ENCODE data around the gene CACNA2D3. TPM values are rescaled to one million over a fixed set of nuclear protein-coding genes. Genes with fewer than 3 reads are reported as not detected.
A peak's percentile ranks its signal among the peaks of the same experiment; 100 is the strongest.

The CACNA2D3 gene
- total and polyA plus RNA-seq, 4 donors = 14.1 to 34.5 (median 33.4) TPM

- WGBS (ENCODE audit: insufficient coverage) = 100% methylated on average over 2 of the region's 2 CpGs
- Histone ChIP-seq H3K4me1 (ENCODE audit: control insufficient read depth, insufficient read depth, low read length) (no peaks in the 10 kb centered on the region), H3K36me3 (ENCODE audit: control insufficient read depth, insufficient read depth, low read length) (no peaks in the 10 kb centered on the region), H3K27me3 (ENCODE audit: control insufficient read depth, insufficient read depth, low read length) (no peaks in the 10 kb centered on the region), H3K4me3 (ENCODE audit: low read depth, low read length) (no peak overlapping the region), H3K9me3 (ENCODE audit: control insufficient read depth, insufficient read depth, low read length) (no peaks in the 10 kb centered on the region), H3K27ac (ENCODE audit: low read depth, low read length) (no peak overlapping the region)
- DNase-seq (ENCODE audit: low read depth in 4 of 6, low spot score in 6 of 6) = no peak
These were observed 468.8 kb downstream of the CACNA2D3 start for GRCh38 chr3:54591157-54591556.

GRCh38 chr3:54593653-54594052 lies 471.3 kb downstream of the CACNA2D3 start:
- no peaks in the 10 kb centered on the region for H3K36me3 ChIP-seq (ENCODE audit: control insufficient read depth, insufficient read depth, low read length)
- no peaks in the 10 kb centered on the region for H3K27me3 ChIP-seq (ENCODE audit: control insufficient read depth, insufficient read depth, low read length)
- H3K4me3 ChIP-seq (ENCODE audit: low read depth, low read length) = no peak overlapping the region
- H3K9me3 ChIP-seq (ENCODE audit: control insufficient read depth, insufficient read depth, low read length) = no peaks in the 10 kb centered on the region
- no peak for DNase-seq (ENCODE audit: low read depth in 4 of 6, low spot score in 6 of 6)
- WGBS (ENCODE audit: insufficient coverage) = no CpG with 5 or more reads among the region's 2 CpGs
- H3K27ac ChIP-seq (ENCODE audit: low read depth, low read length) = no peak overlapping the region
- no peaks in the 10 kb centered on the region for H3K4me1 ChIP-seq (ENCODE audit: control insufficient read depth, insufficient read depth, low read length)

GRCh38 chr3:54596087-54596486 lies 473.7 kb downstream of the CACNA2D3 start:
- no peaks in the 10 kb centered on the region for H3K36me3 ChIP-seq (ENCODE audit: control insufficient read depth, insufficient read depth, low read length)
- 94% methylated on average over 4 of the region's 4 CpGs for WGBS (ENCODE audit: insufficient coverage)
- H3K4me1 ChIP-seq (ENCODE audit: control insufficient read depth, insufficient read depth, low read length) = peaks cover 13% of the 10 kb centered on the region
- H3K4me3 ChIP-seq (ENCODE audit: low read depth, low read length) = no peak overlapping the region
- no peaks in the 10 kb centered on the region for H3K9me3 ChIP-seq (ENCODE audit: control insufficient read depth, insufficient read depth, low read length)
- H3K27me3 ChIP-seq (ENCODE audit: control insufficient read depth, insufficient read depth, low read length) = no peaks in the 10 kb centered on the region
- DNase-seq (ENCODE audit: low read depth in 4 of 6, low spot score in 6 of 6) = no peak
- no peak overlapping the region for H3K27ac ChIP-seq (ENCODE audit: low read depth, low read length)

- peaks cover 17% of the 10 kb centered on the region for H3K4me1 ChIP-seq (ENCODE audit: control insufficient read depth, insufficient read depth, low read length)
- no peaks in the 10 kb centered on the region for H3K27me3 ChIP-seq (ENCODE audit: control insufficient read depth, insufficient read depth, low read length)
- no peak overlapping the region for H3K4me3 ChIP-seq (ENCODE audit: low read depth, low read length)
- DNase-seq (ENCODE audit: low read depth in 4 of 6, low spot score in 6 of 6) = peak; percentile 44 to 91 (median 51)
- WGBS (ENCODE audit: insufficient coverage) = 29% methylated on average over 8 of the region's 9 CpGs
- no peaks in the 10 kb centered on the region for H3K9me3 ChIP-seq (ENCODE audit: control insufficient read depth, insufficient read depth, low read length)
- peak overlapping the region; percentile 10 for H3K27ac ChIP-seq (ENCODE audit: low read depth, low read length)
- H3K36me3 ChIP-seq (ENCODE audit: control insufficient read depth, insufficient read depth, low read length) = no peaks in the 10 kb centered on the region
These were observed 477.4 kb downstream of the CACNA2D3 start for GRCh38 chr3:54599716-54600115.

- Histone ChIP-seq H3K27me3 (ENCODE audit: control insufficient read depth, insufficient read depth, low read length) (no peaks in the 10 kb centered on the region), H3K27ac (ENCODE audit: low read depth, low read length) (peak overlapping the region; percentile 10), H3K4me1 (ENCODE audit: control insufficient read depth, insufficient read depth, low read length) (peaks cover 17% of the 10 kb centered on the region), H3K9me3 (ENCODE audit: control insufficient read depth, insufficient read depth, low read length) (no peaks in the 10 kb centered on the region), H3K4me3 (ENCODE audit: low read depth, low read length) (no peak overlapping the region), H3K36me3 (ENCODE audit: control insufficient read depth, insufficient read depth, low read length) (no peaks in the 10 kb centered on the region)
- 53% methylated on average over 9 of the region's 12 CpGs for WGBS (ENCODE audit: insufficient coverage)
- peak; percentile 47 to 91 (median 66) for DNase-seq (ENCODE audit: low read depth in 4 of 6, low spot score in 6 of 6)
These were observed 478.3 kb downstream of the CACNA2D3 start for GRCh38 chr3:54600441-54601204.

- Histone ChIP-seq H3K36me3 (ENCODE audit: control insufficient read depth, insufficient read depth, low read length) (no peaks in the 10 kb centered on the region), H3K4me1 (ENCODE audit: control insufficient read depth, insufficient read depth, low read length) (peaks cover 16% of the 10 kb centered on the region), H3K27me3 (ENCODE audit: control insufficient read depth, insufficient read depth, low read length) (no peaks in the 10 kb centered on the region), H3K4me3 (ENCODE audit: low read depth, low read length) (no peak overlapping the region), H3K27ac (ENCODE audit: low read depth, low read length) (no peak overlapping the region), H3K9me3 (ENCODE audit: control insufficient read depth, insufficient read depth, low read length) (no peaks in the 10 kb centered on the region)
- 96% methylated on average over 3 of the region's 4 CpGs for WGBS (ENCODE audit: insufficient coverage)
- no peak for DNase-seq (ENCODE audit: low read depth in 4 of 6, low spot score in 6 of 6)
These were observed 482.1 kb downstream of the CACNA2D3 start for GRCh38 chr3:54604495-54604894.

GRCh38 chr3:54608041-54608440 lies 485.7 kb downstream of the CACNA2D3 start:
- Histone ChIP-seq H3K27ac (ENCODE audit: low read depth, low read length) (no peak overlapping the region), H3K36me3 (ENCODE audit: control insufficient read depth, insufficient read depth, low read length) (no peaks in the 10 kb centered on the region), H3K4me3 (ENCODE audit: low read depth, low read length) (no peak overlapping the region), H3K27me3 (ENCODE audit: control insufficient read depth, insufficient read depth, low read length) (no peaks in the 10 kb centered on the region), H3K9me3 (ENCODE audit: control insufficient read depth, insufficient read depth, low read length) (no peaks in the 10 kb centered on the region), H3K4me1 (ENCODE audit: control insufficient read depth, insufficient read depth, low read length) (no peaks in the 10 kb centered on the region)
- no peak for DNase-seq (ENCODE audit: low read depth in 4 of 6, low spot score in 6 of 6)

GRCh38 chr3:54619053-54619452 lies 496.7 kb downstream of the CACNA2D3 start:
- H3K9me3 ChIP-seq (ENCODE audit: control insufficient read depth, insufficient read depth, low read length) = no peaks in the 10 kb centered on the region
- peaks cover 10% of the 10 kb centered on the region for H3K4me1 ChIP-seq (ENCODE audit: control insufficient read depth, insufficient read depth, low read length)
- DNase-seq (ENCODE audit: low read depth in 4 of 6, low spot score in 6 of 6) = no peak
- no peaks in the 10 kb centered on the region for H3K36me3 ChIP-seq (ENCODE audit: control insufficient read depth, insufficient read depth, low read length)
- 80% methylated on average over 4 of the region's 4 CpGs for WGBS (ENCODE audit: insufficient coverage)
- no peak overlapping the region for H3K27ac ChIP-seq (ENCODE audit: low read depth, low read length)
- H3K27me3 ChIP-seq (ENCODE audit: control insufficient read depth, insufficient read depth, low read length) = no peaks in the 10 kb centered on the region
- H3K4me3 ChIP-seq (ENCODE audit: low read depth, low read length) = no peak overlapping the region

GRCh38 chr3:54619531-54619930 lies 497.2 kb downstream of the CACNA2D3 start:
- H3K27ac ChIP-seq (ENCODE audit: low read depth, low read length) = no peak overlapping the region
- no peaks in the 10 kb centered on the region for H3K36me3 ChIP-seq (ENCODE audit: control insufficient read depth, insufficient read depth, low read length)
- H3K4me1 ChIP-seq (ENCODE audit: control insufficient read depth, insufficient read depth, low read length) = peaks cover 10% of the 10 kb centered on the region
- no peak for DNase-seq (ENCODE audit: low read depth in 4 of 6, low spot score in 6 of 6)
- H3K27me3 ChIP-seq (ENCODE audit: control insufficient read depth, insufficient read depth, low read length) = no peaks in the 10 kb centered on the region
- no peak overlapping the region for H3K4me3 ChIP-seq (ENCODE audit: low read depth, low read length)
- 53% methylated on average over 3 of the region's 3 CpGs for WGBS (ENCODE audit: insufficient coverage)
- H3K9me3 ChIP-seq (ENCODE audit: control insufficient read depth, insufficient read depth, low read length) = no peaks in the 10 kb centered on the region

GRCh38 chr3:54621184-54621583 lies 498.8 kb downstream of the CACNA2D3 start:
- peak in 2 of 6 donors; percentile 47 to 84 for DNase-seq (ENCODE audit: low read depth in 4 of 6, low spot score in 6 of 6)
- Histone ChIP-seq H3K4me1 (ENCODE audit: control insufficient read depth, insufficient read depth, low read length) (peaks cover 10% of the 10 kb centered on the region), H3K36me3 (ENCODE audit: control insufficient read depth, insufficient read depth, low read length) (no peaks in the 10 kb centered on the region), H3K27ac (ENCODE audit: low read depth, low read length) (no peak overlapping the region), H3K9me3 (ENCODE audit: control insufficient read depth, insufficient read depth, low read length) (no peaks in the 10 kb centered on the region), H3K4me3 (ENCODE audit: low read depth, low read length) (no peak overlapping the region), H3K27me3 (ENCODE audit: control insufficient read depth, insufficient read depth, low read length) (no peaks in the 10 kb centered on the region)
- 30% methylated on average over 5 of the region's 8 CpGs for WGBS (ENCODE audit: insufficient coverage)
